GM18502 (cell line): Measurements from ENCODE around the gene FHDC1.

Source experiments
- ATAC-seq: cut with Tn5 transposase; IDR thresholded peaks from one replicate; pipeline ENCODE4 v1.9.1; 2021; ENCODE audit warnings: mild to moderate bottlenecking; ENCODE audit not compliant: unreplicated experiment, poor library complexity

The FHDC1 gene

GRCh38 chr4:153025406-153025805, 89.3 kb downstream of the FHDC1 start:
- no peak for ATAC-seq

- ATAC-seq = no peak
Observed at GRCh38 chr4:153026591-153027346, 90.6 kb downstream of the FHDC1 start.

DNA sequence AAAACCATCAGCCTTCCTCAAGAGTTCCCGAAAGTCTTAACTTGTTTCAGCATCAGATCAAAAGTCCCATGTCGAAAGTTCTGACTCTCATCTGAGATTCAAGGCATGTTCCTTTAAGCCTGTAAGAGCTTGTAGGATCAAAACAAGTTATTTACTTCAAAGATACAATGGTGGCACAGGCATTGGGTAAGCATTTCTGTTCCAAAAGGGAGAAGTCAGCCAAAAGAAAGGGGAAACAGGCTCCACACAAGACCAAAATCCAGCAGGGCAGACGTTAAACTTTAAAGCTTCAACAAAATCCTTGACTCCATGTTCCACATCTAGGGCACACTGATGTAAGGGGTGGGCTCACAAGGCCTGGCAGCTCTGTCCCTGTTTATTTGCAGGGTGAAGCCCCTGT, 91.7 kb downstream of the FHDC1 start:
- no peak for ATAC-seq

GRCh38 chr4:153028535-153028934, 92.4 kb downstream of the FHDC1 start:
- ATAC-seq = no peak
